SH-SY5Y (cell line): Measurements from ENCODE around the gene RBBP7.

ENCODE experiments used
- GATA2 ChIP-seq: IDR thresholded peaks from 2 replicates; pipeline ENCODE4 v1.6.1; 2011; ENCODE audit warnings: mild to moderate bottlenecking, low read depth, low read length
- GATA3 ChIP-seq: IDR thresholded peaks from 2 replicates; pipeline ENCODE4 v1.6.1; 2011; ENCODE audit warnings: low read depth, mild to moderate bottlenecking, low read length, moderate library complexity

- no peak for TF ChIP-seq GATA2
- no peak for TF ChIP-seq GATA3
Observed at GRCh38 chrX:16918979-16919378, 48.8 kb upstream of the RBBP7 start.
